GM12878 (cell line): ENCODE results near the gene IFI27L1. TPM values are rescaled to one million over a fixed set of nuclear protein-coding genes. Genes with fewer than 3 reads are reported as not detected.

Source experiments
- ATAC-seq: fragments of 200-7000 bp; cut with Tn5 transposase; 3 replicates; pipeline ENCODE4 v1.9.1; 2020; ENCODE audit warnings: mild to moderate bottlenecking, moderate library complexity
- BruUV-seq: library from RNA; stranded (reverse); fragments of 400-500 nt; replicated peaks from 2 replicates; lab custom pipeline; 2021; lab: Mats Ljungman, UMichigan
- CTCF ChIA-PET: fragments of 300-600 bp; sonication (Branson Sonifier 250); formaldehyde crosslinking; extraction: SDS; loops from one replicate; lab custom pipeline; 2021; ENCODE audit warnings: inconsistent platforms; lab: Yijun Ruan, JAX
- POLR2A ChIA-PET: fragments of 350-600 bp; formaldehyde crosslinking; extraction: SDS; loops from one replicate; lab custom pipeline; 2021; ENCODE audit warnings: inconsistent platforms; lab: Charles Lee
- RAD21 ChIA-PET: fragments of 300-600 bp; sonication (Branson Sonifier 250); formaldehyde crosslinking; loops from one replicate; lab custom pipeline; 2023; ENCODE audit warnings: antibody characterized with exemption; ENCODE audit not compliant: unreplicated experiment; lab: Charles Lee
- SMC1A ChIA-PET: fragments of 300-600 bp; sonication (Branson Sonifier 250); formaldehyde crosslinking; loops from one replicate; lab custom pipeline; 2023; ENCODE audit not compliant: unreplicated experiment, uncharacterized antibody; lab: Charles Lee
- DNase-seq: peaks from one replicate; pipeline ENCODE4 v3.0.0-alpha.2; 2011; ENCODE audit warnings: low read depth, low spot score
- FAIRE-seq: peaks from 3 replicates; lab custom pipeline; 2011; peaks lifted over from hg19 to GRCh38; lab: Jason Lieb, UNC
- H2AFZ ChIP-seq: 2 replicates; pipeline ENCODE4 v1.6.0; 2011; ENCODE audit warnings: low read depth, low read length, control low read depth; ENCODE audit not compliant: control insufficient read depth
- H3K27ac ChIP-seq: 2 replicates; pipeline ENCODE4 v1.5.1; 2011; ENCODE audit warnings: control low read depth; ENCODE audit not compliant: control insufficient read depth, insufficient read depth
- H3K27me3 ChIP-seq, 2 experiments: replicated peaks in 1 of 2; 2 replicates each; pipeline versions ENCODE4 v1.6.0 to v1.6.1; 2011; ENCODE audit warnings: low read length in 1 of 2; ENCODE audit not compliant: control insufficient read depth in 2 of 2, insufficient read depth in 2 of 2
- H3K36me3 ChIP-seq, 2 experiments: 2 replicates each; pipeline ENCODE4 v1.5.1; 2011; ENCODE audit warnings: low read length in 1 of 2; ENCODE audit not compliant: control insufficient read depth in 2 of 2, insufficient read depth in 2 of 2
- H3K4me1 ChIP-seq: 2 replicates; pipeline ENCODE4 v1.6.1; 2011; ENCODE audit warnings: mild to moderate bottlenecking, low read length, moderate library complexity, mixed read lengths; ENCODE audit not compliant: control insufficient read depth, insufficient read depth
- H3K4me2 ChIP-seq: 2 replicates; pipeline ENCODE4 v1.6.0; 2011; ENCODE audit warnings: control low read depth; ENCODE audit not compliant: control insufficient read depth, insufficient read depth
- H3K4me3 ChIP-seq: fragments of 200-600 bp; sonication (generic); 2 replicates; pipeline ENCODE4 v1.5.1; 2016
- H3K79me2 ChIP-seq: 2 replicates; pipeline ENCODE4 v1.6.0; 2011; ENCODE audit warnings: low read length; ENCODE audit not compliant: control insufficient read depth, insufficient read depth
- H3K9ac ChIP-seq: 2 replicates; pipeline ENCODE4 v1.8.0; 2011; ENCODE audit warnings: low read length, control low read depth, mixed read lengths; ENCODE audit not compliant: control insufficient read depth, insufficient read depth
- H3K9me3 ChIP-seq: replicated peaks from 3 replicates; pipeline ENCODE4 v1.5.1; 2011; ENCODE audit warnings: mild to moderate bottlenecking, low read length; ENCODE audit not compliant: control insufficient read depth, insufficient read depth
- H4K20me1 ChIP-seq: 2 replicates; pipeline ENCODE4 v1.6.0; 2011; ENCODE audit not compliant: control insufficient read depth, insufficient read depth
- ASH2L ChIP-seq: fragments of 300-600, 200-600 bp; sonication (generic); IDR thresholded peaks from 2 replicates; pipeline ENCODE4 v1.6.1; 2017; ENCODE audit warnings: low read depth, mild to moderate bottlenecking, borderline replicate concordance
- ESRRA ChIP-seq: IDR thresholded peaks from 2 replicates; pipeline ENCODE4 v1.6.1; 2012; ENCODE audit warnings: mild to moderate bottlenecking, low read length, improper control_type of control experiment
- MEF2A ChIP-seq: IDR thresholded peaks from 2 replicates; pipeline ENCODE4 v1.6.1; 2011; ENCODE audit warnings: low read depth, mild to moderate bottlenecking, low read length, moderate library complexity; ENCODE audit not compliant: insufficient read depth
- RUNX3 ChIP-seq: IDR thresholded peaks from 2 replicates; pipeline ENCODE4 v1.6.1; 2012; ENCODE audit warnings: low read length, inconsistent platforms
- TCF3 ChIP-seq: IDR thresholded peaks from 2 replicates; pipeline ENCODE4 v1.6.1; 2012; ENCODE audit warnings: low read depth, mild to moderate bottlenecking, low read length, borderline replicate concordance; ENCODE audit not compliant: insufficient read depth
- WGBS: methylation state at CpG from one replicate; pipeline ENCODE4 v1.1.6; 2016; ENCODE audit warnings: low lambda C conversion rate; ENCODE audit not compliant: insufficient replicate concordance, insufficient coverage; ENCODE audit errors: missing lambda C conversion rate; 5-methylcytosine and 5-hydroxymethylcytosine counted together
- in situ Hi-C: fragments of 300-500 bp; cut with MboI; formaldehyde crosslinking; loops from 9 replicates; pipeline ENCODE4 v1.14.3; 2018; ENCODE audit warnings: mixed read lengths
- intact Hi-C: fragments of 100-400 bp; cut with micrococcal nuclease; formaldehyde crosslinking; loops from one replicate; pipeline ENCODE4 v1.14.2; 2022; ENCODE audit not compliant: unreplicated experiment
- polyA plus RNA-seq, 11 experiments: library from polyadenylated mRNA; depleted of rRNA in 4 of 11; unstranded in 6 of 11; stranded (reverse) in 5 of 11; fragments of >200 nt; fragmentation: Nextera tagmentation in 4 of 11; fragmentation: Illumina TruSeq in 1 of 11; extraction: Ambion mirVana in 4 of 11; extraction: Trizol in 1 of 11; gene quantifications; 1 replicate in 1 of 11; 2 replicates in 10 of 11; pipeline versions ENCODE4 v1.2.1 to v1.2.3, GENCODE V29; 2011 to 2016; ENCODE audit warnings: inconsistent platforms in 2 of 11, missing spikeins in 2 of 11, low read depth in 1 of 11
- total RNA-seq, 4 experiments: library from RNA; depleted of rRNA in 3 of 4; stranded (reverse); fragments of >200 nt in 3 of 4; fragmentation: Illumina TruSeq in 1 of 4; extraction: Trizol in 1 of 4; gene quantifications; 2 replicates each; pipeline versions ENCODE4 v1.2.1 to v1.2.3, GENCODE V29; 2013 to 2021

The IFI27L1 gene
- total and polyA plus RNA-seq, 10 of the 15 experiments (the other 5 are each of a cell fraction or from before 2014, with no cell fraction given), result 17.4 to 38.8 (median 27.6) TPM

DNA sequence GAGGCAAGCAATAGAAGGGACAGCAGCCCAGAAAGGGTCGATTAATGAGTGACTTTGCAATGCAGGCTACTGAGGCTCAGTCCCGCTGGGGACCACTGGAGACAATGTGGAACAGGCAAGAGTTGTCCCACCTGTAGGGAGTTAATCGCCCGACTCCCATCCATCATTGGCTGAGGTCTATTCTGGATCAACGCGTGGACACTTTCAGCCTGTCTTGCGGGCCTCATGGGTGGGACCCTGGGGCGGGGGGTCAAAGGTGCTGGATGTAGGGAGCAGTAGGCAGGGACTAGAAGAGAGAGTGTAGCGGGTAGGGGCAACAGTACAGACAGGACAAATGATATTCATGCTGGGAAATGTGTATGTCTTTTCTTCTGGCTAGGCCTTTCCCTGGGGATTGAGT is 42.2 kb downstream of the IFI27L1 start:
- Histone ChIP-seq H3K36me3 (no peaks in the 10 kb centered on the region; a peak in 1 of 4 replicates), H3K4me1 (peaks cover under 1% of the 10 kb centered on the region; the same call in 1 of the 2 replicates), H4K20me1 (no peaks in the 10 kb centered on the region), H3K4me3 (no peak overlapping the region), H3K79me2 (no peaks in the 10 kb centered on the region), H3K9ac (no peak overlapping the region), H3K27me3 (no peaks in the 10 kb centered on the region), H3K27ac (no peak overlapping the region), H3K9me3 (no peaks in the 10 kb centered on the region; the same call in 2 of the 3 replicates), H2AFZ (no peak overlapping the region), H3K4me2 (no peak overlapping the region)
- no TSS peak for BruUV-seq
- ChIA-PET RAD21 (no interaction called here), SMC1A (no interaction called here), CTCF (no interaction called here), POLR2A (no interaction called here)
- TF ChIP-seq MEF2A (no peak), RUNX3 (no peak), ESRRA (no peak)
- FAIRE-seq (no peak), ATAC-seq (no peak), DNase-seq (no peak)
- WGBS, result 67% methylated on average over 9 of the region's 9 CpGs
- in situ Hi-C loops (no loop called here), intact Hi-C loops (no loop called here)

- no peak overlapping the region for H3K27ac ChIP-seq
- ChIA-PET POLR2A (no interaction called here), RAD21 (no interaction called here), SMC1A (no interaction called here), CTCF (interaction anchor here (2.0 to 3.3 kb wide), 2 partner anchors 13 to 15 kb away, joined by 7 to 13 read pairs; no protein-coding TSS in a partner anchor)
- WGBS, result 87% methylated on average over 1 of the region's 1 CpG
- H3K79me2 ChIP-seq, result no peaks in the 10 kb centered on the region
- H2AFZ ChIP-seq, result no peak overlapping the region
- no peak for DNase-seq
- H3K27me3 ChIP-seq, result no peaks in the 10 kb centered on the region
- in situ Hi-C loops, result no loop called here
- H3K4me1 ChIP-seq, result peaks cover 5% of the 10 kb centered on the region; the same call in 1 of the 2 replicates
- no peak overlapping the region for H3K4me3 ChIP-seq
- FAIRE-seq, result no peak
- intact Hi-C loops, result no loop called here
- no peaks in the 10 kb centered on the region for H4K20me1 ChIP-seq
- no peaks in the 10 kb centered on the region; the same call in 2 of the 3 replicates for H3K9me3 ChIP-seq
- TF ChIP-seq TCF3 (no peak), ASH2L (no peak)
- TF ChIP-seq, all 136 proteins: peak for 0
- Histone ChIP-seq H3K9ac (no peak overlapping the region), H3K4me2 (no peak overlapping the region), H3K36me3 (no peaks in the 10 kb centered on the region; a peak in 1 of 4 replicates)
- peak; percentile 50 for ATAC-seq
- BruUV-seq, result no TSS peak
Observed at GRCh38 chr14:94123868-94124267, 42.8 kb downstream of the IFI27L1 start.
